ENCODE results near the gene TRIAP1. TPM values are rescaled to one million over a fixed set of nuclear protein-coding genes. Genes with fewer than 3 reads are reported as not detected.
A peak's percentile ranks its signal among the peaks of the same experiment; 100 is the strongest.

The TRIAP1 gene
- polyA plus RNA-seq, 1 donor (not counting 4 experiments of a cell fraction or from before 2014, with no cell fraction given), result 71.1 TPM

DNA sequence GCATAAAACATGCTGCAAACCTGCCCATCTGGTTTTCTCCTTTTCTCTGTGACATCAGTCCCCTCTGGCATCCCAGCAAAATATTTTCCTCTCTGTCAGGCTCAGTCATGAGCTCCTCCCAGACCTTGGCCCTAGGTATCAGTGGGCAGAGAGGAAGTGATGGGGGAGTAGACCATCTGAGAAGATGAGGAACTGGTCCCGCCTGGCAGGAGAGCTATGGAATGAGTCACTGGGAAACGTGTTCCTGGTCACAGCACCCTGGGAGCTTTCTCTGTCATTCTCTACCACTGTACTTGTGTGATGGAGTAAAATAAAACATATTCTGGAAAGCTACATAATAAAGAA, 28.4 kb upstream of the TRIAP1 start:
- Histone ChIP-seq H3K4me1 (ENCODE audit: control insufficient read depth, extremely low read depth, insufficient read depth, low read length) (peaks cover 26% of the 10 kb centered on the region), H3K9me1 (ENCODE audit: control insufficient read depth, extremely low read depth, insufficient read depth, low read length) (no peaks in the 10 kb centered on the region), H3K36me3 (ENCODE audit: control insufficient read depth in 2 of 2, extremely low read depth in 1 of 2, insufficient read depth in 2 of 2, low read length in 2 of 2) (no peaks in the 10 kb centered on the region), H3K27me3 (ENCODE audit: control insufficient read depth, extremely low read depth, insufficient read depth, low read length) (no peaks in the 10 kb centered on the region), H4K20me1 (ENCODE audit: control insufficient read depth, extremely low read depth, insufficient read depth, low read length) (no peaks in the 10 kb centered on the region), H3K9me3 (ENCODE audit: control insufficient read depth, low read depth, low read length) (no peaks in the 10 kb centered on the region), H3K4me2 (ENCODE audit: control insufficient read depth, extremely low read depth, insufficient read depth, low read depth, low read length) (peak overlapping the region; percentile 60), H3K4me3 (ENCODE audit: control insufficient read depth in 2 of 3, extremely low read depth in 1 of 3, insufficient read depth in 2 of 3, low read depth in 1 of 3, low read length in 3 of 3) (peak overlapping the region in 1 of 3 experiments; percentile 25), H3K79me2 (ENCODE audit: control insufficient read depth, insufficient read depth, low read length) (peaks cover 21% of the 10 kb centered on the region), H2AFZ (ENCODE audit: control insufficient read depth, low read length) (no peak overlapping the region), H3K27ac (ENCODE audit: control insufficient read depth, insufficient read depth, low read length) (peak overlapping the region; percentile 47), H3K9ac (ENCODE audit: control insufficient read depth, extremely low read depth, insufficient read depth, low read length) (no peak overlapping the region)
- dilution Hi-C loops (cut with MboI; ENCODE audit: extremely low pct_ligation_motif_present, low sequenced_read_pairs), result no loop called here
- peak; percentile 76 for DNase-seq (ENCODE audit: low read depth, low spot score)
- TF ChIP-seq, protein P1, sequence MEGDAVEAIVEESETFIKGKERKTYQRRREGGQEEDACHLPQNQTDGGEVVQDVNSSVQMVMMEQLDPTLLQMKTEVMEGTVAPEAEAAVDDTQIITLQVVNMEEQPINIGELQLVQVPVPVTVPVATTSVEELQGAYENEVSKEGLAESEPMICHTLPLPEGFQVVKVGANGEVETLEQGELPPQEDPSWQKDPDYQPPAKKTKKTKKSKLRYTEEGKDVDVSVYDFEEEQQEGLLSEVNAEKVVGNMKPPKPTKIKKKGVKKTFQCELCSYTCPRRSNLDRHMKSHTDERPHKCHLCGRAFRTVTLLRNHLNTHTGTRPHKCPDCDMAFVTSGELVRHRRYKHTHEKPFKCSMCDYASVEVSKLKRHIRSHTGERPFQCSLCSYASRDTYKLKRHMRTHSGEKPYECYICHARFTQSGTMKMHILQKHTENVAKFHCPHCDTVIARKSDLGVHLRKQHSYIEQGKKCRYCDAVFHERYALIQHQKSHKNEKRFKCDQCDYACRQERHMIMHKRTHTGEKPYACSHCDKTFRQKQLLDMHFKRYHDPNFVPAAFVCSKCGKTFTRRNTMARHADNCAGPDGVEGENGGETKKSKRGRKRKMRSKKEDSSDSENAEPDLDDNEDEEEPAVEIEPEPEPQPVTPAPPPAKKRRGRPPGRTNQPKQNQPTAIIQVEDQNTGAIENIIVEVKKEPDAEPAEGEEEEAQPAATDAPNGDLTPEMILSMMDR (optimal IDR thresholded peaks at IDR 0.05 in 1 of 3, IDR thresholded peaks at IDR 0.05 in 1 of 3, conservative IDR thresholded peaks at IDR 0.05 in 1 of 3; ENCODE audit: extremely low read depth in 1 of 3, insufficient read depth in 2 of 3, low read length in 3 of 3), result no peak
- no peak for TF ChIP-seq EZH2 (IDR thresholded peaks at IDR 0.05; ENCODE audit: low read length)
- FAIRE-seq, result peak; percentile 92

DNA sequence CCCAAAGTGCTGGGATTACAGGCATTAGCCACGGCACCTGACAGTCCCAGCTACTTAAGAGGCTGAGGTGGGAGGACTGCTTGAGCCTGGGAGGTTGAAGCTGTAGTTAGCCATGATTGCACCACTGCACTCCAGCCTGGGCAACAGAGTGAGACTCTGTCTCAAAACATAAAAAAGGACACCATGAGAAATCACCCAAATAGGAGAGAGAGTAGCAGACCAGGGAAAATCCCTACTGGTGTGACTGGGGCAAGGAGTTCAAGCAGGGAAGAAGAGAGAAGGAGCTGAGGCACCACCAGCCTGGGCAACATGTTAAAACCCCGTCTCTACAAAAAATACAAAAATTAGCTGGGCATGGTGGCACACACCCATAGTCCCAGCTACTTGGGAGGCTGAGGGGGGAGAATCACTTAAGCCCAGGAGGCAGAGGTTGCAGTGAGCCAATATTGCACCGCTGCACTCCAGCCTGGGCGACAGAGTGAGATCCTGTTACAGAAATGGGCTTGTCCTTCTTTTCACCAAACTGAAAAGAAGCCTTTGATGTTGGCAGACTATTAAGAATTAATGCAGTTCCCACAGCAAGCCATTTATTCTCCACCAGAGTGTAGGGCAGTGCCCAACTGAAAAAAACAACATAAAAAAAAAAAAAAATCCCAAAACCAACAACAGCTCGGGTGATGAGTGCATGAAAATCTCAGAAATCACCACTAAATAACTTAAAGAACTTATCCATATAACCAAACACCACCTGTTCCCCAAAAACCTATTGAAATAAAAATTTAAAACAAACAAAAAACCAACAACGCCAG, 27.8 kb upstream of the TRIAP1 start:
- Histone ChIP-seq H4K20me1 (ENCODE audit: control insufficient read depth, extremely low read depth, insufficient read depth, low read length) (no peaks in the 10 kb centered on the region), H3K36me3 (ENCODE audit: control insufficient read depth in 2 of 2, extremely low read depth in 1 of 2, insufficient read depth in 2 of 2, low read length in 2 of 2) (no peaks in the 10 kb centered on the region), H3K9me1 (ENCODE audit: control insufficient read depth, extremely low read depth, insufficient read depth, low read length) (no peaks in the 10 kb centered on the region), H3K79me2 (ENCODE audit: control insufficient read depth, insufficient read depth, low read length) (peaks cover 27% of the 10 kb centered on the region), H3K9ac (ENCODE audit: control insufficient read depth, extremely low read depth, insufficient read depth, low read length) (peak overlapping the region; percentile 28), H3K27me3 (ENCODE audit: control insufficient read depth, extremely low read depth, insufficient read depth, low read length) (no peaks in the 10 kb centered on the region), H3K4me3 (ENCODE audit: control insufficient read depth in 2 of 3, extremely low read depth in 1 of 3, insufficient read depth in 2 of 3, low read depth in 1 of 3, low read length in 3 of 3) (peak overlapping the region in 1 of 3 experiments; percentile 25), H2AFZ (ENCODE audit: control insufficient read depth, low read length) (no peak overlapping the region), H3K27ac (ENCODE audit: control insufficient read depth, insufficient read depth, low read length) (peak overlapping the region; percentile 47), H3K4me2 (ENCODE audit: control insufficient read depth, extremely low read depth, insufficient read depth, low read depth, low read length) (peak overlapping the region; percentile 60), H3K9me3 (ENCODE audit: control insufficient read depth, low read depth, low read length) (no peaks in the 10 kb centered on the region), H3K4me1 (ENCODE audit: control insufficient read depth, extremely low read depth, insufficient read depth, low read length) (peaks cover 26% of the 10 kb centered on the region)
- no peak for FAIRE-seq
- DNase-seq (ENCODE audit: low read depth, low spot score), result no peak
- dilution Hi-C loops (cut with MboI; ENCODE audit: extremely low pct_ligation_motif_present, low sequenced_read_pairs), result no loop called here
- no peak for TF ChIP-seq EZH2 (IDR thresholded peaks at IDR 0.05; ENCODE audit: low read length)
- TF ChIP-seq, protein P1 (optimal IDR thresholded peaks at IDR 0.05 in 1 of 3, IDR thresholded peaks at IDR 0.05 in 1 of 3, conservative IDR thresholded peaks at IDR 0.05 in 1 of 3; ENCODE audit: extremely low read depth in 1 of 3, insufficient read depth in 2 of 3, low read length in 3 of 3), result no peak
